Measurements from ENCODE around the gene BRSK1. TPM values are rescaled to one million over a fixed set of nuclear protein-coding genes. Genes with fewer than 3 reads are reported as not detected.

BRSK1 gene
- total RNA-seq, 1 donor from 2014 or later, result 15.9 TPM

- no peak overlapping the region for H3K27ac Mint-ChIP-seq (ENCODE audit: unreplicated experiment)
- peaks cover 21% of the 10 kb centered on the region for H3K4me1 Mint-ChIP-seq (ENCODE audit: low read depth)
- no peaks in the 10 kb centered on the region for H3K27me3 Mint-ChIP-seq (ENCODE audit: low read depth)
- H3K9me3 Mint-ChIP-seq (ENCODE audit: low read depth), result no peaks in the 10 kb centered on the region
- TF ChIP-seq, protein P1, sequence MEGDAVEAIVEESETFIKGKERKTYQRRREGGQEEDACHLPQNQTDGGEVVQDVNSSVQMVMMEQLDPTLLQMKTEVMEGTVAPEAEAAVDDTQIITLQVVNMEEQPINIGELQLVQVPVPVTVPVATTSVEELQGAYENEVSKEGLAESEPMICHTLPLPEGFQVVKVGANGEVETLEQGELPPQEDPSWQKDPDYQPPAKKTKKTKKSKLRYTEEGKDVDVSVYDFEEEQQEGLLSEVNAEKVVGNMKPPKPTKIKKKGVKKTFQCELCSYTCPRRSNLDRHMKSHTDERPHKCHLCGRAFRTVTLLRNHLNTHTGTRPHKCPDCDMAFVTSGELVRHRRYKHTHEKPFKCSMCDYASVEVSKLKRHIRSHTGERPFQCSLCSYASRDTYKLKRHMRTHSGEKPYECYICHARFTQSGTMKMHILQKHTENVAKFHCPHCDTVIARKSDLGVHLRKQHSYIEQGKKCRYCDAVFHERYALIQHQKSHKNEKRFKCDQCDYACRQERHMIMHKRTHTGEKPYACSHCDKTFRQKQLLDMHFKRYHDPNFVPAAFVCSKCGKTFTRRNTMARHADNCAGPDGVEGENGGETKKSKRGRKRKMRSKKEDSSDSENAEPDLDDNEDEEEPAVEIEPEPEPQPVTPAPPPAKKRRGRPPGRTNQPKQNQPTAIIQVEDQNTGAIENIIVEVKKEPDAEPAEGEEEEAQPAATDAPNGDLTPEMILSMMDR (IDR thresholded peaks at IDR 0.05), result no peak
- no peak for DNase-seq (ENCODE audit: low spot score)
- H3K4me3 Mint-ChIP-seq (ENCODE audit: unreplicated experiment), result no peak overlapping the region
- H3K36me3 Mint-ChIP-seq (ENCODE audit: low read depth), result peaks cover 14% of the 10 kb centered on the region
Measured at GRCh38 chr19:55276720-55277430, 6.9 kb upstream of the BRSK1 start.

GRCh38 chr19:55277494-55277893, 6.3 kb upstream of the BRSK1 start:
- TF ChIP-seq, protein P1 (IDR thresholded peaks at IDR 0.05), result no peak
- DNase-seq (ENCODE audit: low spot score), result no peak
- no peaks in the 10 kb centered on the region for H3K27me3 Mint-ChIP-seq (ENCODE audit: low read depth)
- H3K9me3 Mint-ChIP-seq (ENCODE audit: low read depth), result no peaks in the 10 kb centered on the region
- H3K27ac Mint-ChIP-seq (ENCODE audit: unreplicated experiment), result no peak overlapping the region
- H3K36me3 Mint-ChIP-seq (ENCODE audit: low read depth), result peaks cover 9% of the 10 kb centered on the region
- no peak overlapping the region for H3K4me3 Mint-ChIP-seq (ENCODE audit: unreplicated experiment)
- peaks cover 21% of the 10 kb centered on the region for H3K4me1 Mint-ChIP-seq (ENCODE audit: low read depth)

- Mint-ChIP-seq H3K27ac (ENCODE audit: unreplicated experiment) (no peak overlapping the region), H3K9me3 (ENCODE audit: low read depth) (no peaks in the 10 kb centered on the region), H3K4me1 (ENCODE audit: low read depth) (peaks cover 24% of the 10 kb centered on the region), H3K27me3 (ENCODE audit: low read depth) (no peaks in the 10 kb centered on the region), H3K36me3 (ENCODE audit: low read depth) (peaks cover 9% of the 10 kb centered on the region), H3K4me3 (ENCODE audit: unreplicated experiment) (peak overlapping the region; percentile 100)
- TF ChIP-seq, protein P1 (IDR thresholded peaks at IDR 0.05), result no peak
- no peak for DNase-seq (ENCODE audit: low spot score)
Measured at GRCh38 chr19:55278391-55279135, 5.2 kb upstream of the BRSK1 start.

- peak overlapping the region; percentile 99 for H3K27ac Mint-ChIP-seq (ENCODE audit: unreplicated experiment)
- no peaks in the 10 kb centered on the region for H3K27me3 Mint-ChIP-seq (ENCODE audit: low read depth)
- H3K4me3 Mint-ChIP-seq (ENCODE audit: unreplicated experiment), result peak overlapping the region; percentile 100
- TF ChIP-seq, protein P1 (IDR thresholded peaks at IDR 0.05), result no peak
- no peaks in the 10 kb centered on the region for H3K9me3 Mint-ChIP-seq (ENCODE audit: low read depth)
- peaks cover 26% of the 10 kb centered on the region for H3K4me1 Mint-ChIP-seq (ENCODE audit: low read depth)
- H3K36me3 Mint-ChIP-seq (ENCODE audit: low read depth), result peaks cover 7% of the 10 kb centered on the region
- DNase-seq (ENCODE audit: low spot score), result no peak
Measured at GRCh38 chr19:55279340-55279739, 4.5 kb upstream of the BRSK1 start.

GRCh38 chr19:55279770-55280643, 3.8 kb upstream of the BRSK1 start, which contains the start of gene HSPBP1:
Gene HSPBP1, minus strand, starts transcription at chr19:55280110. Its CDS starts 502 bp downstream, at chr19:55279608.
- Mint-ChIP-seq H3K9me3 (ENCODE audit: low read depth) (no peaks in the 10 kb centered on the region), H3K4me3 (ENCODE audit: unreplicated experiment) (peak within 1 kb of the TSS; percentile 100), H3K27me3 (ENCODE audit: low read depth) (no peaks in the 10 kb centered on the region), H3K27ac (ENCODE audit: unreplicated experiment) (peak within 1 kb of the TSS; percentile 99), H3K4me1 (ENCODE audit: low read depth) (peaks cover 30% of the 10 kb centered on the region), H3K36me3 (ENCODE audit: low read depth) (peaks cover 7% of the 10 kb centered on the region)
- TF ChIP-seq, protein P1 (IDR thresholded peaks at IDR 0.05), result no peak
- no peak for DNase-seq (ENCODE audit: low spot score)

All from chondrocyte (in vitro differentiated cells).